Hematopoietic multipotent progenitor cell treated with erythropoietin and hydrocortisone succinate and interleukin-3 and kit ligand, for 6 days (in vitro differentiated cells): ENCODE measurements around the gene EVPLL.
"Not testable (repeated sequence)": the region's sequence is repeated elsewhere in the genome, so short reads cannot be mapped to it uniquely, and the experiment has no call there.

Experiments
- DNase-seq: peaks from one replicate; pipeline ENCODE4 v3.0.0-alpha.2; 2015

Gene EVPLL

DNA sequence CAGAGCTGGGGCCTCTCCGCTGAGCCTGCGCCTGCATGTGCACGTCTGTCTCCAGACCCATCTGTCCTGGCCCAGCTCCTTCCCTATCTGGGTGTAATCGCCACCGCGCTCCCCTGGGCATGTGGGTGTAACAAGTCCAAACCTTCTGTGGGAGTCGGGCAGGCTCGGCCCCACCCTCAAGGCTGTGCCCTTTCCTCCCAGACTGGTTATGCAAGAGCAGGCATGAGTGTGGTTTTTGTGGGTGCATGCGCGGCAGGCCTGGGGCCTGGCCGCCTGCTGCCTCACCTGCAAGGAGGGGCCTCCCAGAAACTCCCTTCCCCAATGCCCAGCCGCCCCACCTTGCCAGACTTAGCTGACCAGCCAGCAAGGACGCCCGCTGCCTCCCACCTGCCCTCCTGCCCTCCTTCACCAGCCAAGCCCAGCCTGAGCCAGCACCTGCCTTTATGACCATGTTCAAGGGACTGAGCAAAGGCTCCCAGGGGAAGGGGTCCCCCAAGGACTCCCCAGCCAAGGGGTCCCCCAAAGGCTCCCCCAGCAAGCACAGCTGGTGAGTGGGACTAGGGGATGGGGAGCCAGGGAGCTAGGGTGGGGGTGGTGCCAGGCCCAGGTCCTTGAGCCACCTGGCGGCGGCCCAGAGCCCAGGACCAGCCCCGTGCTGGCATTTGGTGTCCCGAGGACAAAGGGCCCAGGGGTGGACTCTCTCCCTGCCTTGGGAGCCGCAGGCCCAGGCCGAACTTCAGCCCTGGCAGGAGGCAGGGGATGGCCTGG is at the start of gene EVPLL:
EVPLL (plus strand) TSS at position 342 of the 768 bp plus-strand sequence. CDS start 3,160 bp downstream, outside the sequence.
- peak; percentile 92 for DNase-seq

- no peak for DNase-seq
These were observed 48.9 kb upstream of the EVPLL start for GRCh38 chr17:18328643-18329204.

DNA sequence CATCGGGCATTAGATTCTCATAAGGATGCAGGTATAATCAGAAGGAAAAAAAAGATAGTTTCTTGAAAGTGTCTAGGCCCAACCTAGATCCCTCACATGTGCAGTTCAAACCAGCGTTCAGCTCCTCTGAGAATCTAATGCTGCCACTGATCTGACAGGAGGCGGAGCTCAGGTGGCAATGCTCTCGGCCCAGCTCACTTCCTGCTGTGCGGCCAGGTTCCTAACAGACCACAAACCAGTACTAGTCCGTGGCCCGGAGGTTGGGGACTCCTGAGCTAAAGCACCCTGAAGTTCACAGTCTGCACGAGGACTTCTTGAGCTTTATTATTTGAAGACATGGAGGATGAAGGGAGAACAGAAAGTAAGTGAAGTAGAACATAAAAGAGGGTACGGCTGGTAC is 45.7 kb upstream of the EVPLL start:
- DNase-seq = no peak

DNA sequence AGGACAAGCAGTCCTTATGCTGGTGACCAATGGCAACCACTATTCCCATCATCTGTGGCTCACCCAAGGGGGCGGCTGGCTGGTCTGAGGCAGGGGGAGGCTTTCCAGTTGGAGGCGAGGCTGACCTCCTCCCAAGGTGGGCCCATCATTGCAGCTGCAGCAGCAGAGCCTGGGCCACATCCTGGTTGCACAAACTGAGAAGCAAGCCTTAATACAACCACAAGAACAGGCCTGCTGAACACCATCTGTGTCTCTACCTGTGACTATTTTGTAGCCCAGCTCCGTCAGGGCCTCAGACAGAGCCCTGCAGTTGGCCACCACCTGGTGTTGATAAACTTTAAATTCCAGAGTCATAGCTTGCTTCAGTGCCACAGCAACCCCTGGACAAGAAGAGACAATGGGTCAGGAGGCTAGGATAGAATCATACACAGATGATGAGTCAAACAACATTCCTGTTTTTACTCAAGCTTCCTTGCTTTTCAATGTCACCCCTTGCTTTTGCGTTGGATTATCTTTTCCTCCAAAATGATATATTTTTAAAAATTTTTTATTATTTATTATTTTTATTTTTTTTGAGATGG is 44.6 kb upstream of the EVPLL start:
- DNase-seq = no peak

DNA sequence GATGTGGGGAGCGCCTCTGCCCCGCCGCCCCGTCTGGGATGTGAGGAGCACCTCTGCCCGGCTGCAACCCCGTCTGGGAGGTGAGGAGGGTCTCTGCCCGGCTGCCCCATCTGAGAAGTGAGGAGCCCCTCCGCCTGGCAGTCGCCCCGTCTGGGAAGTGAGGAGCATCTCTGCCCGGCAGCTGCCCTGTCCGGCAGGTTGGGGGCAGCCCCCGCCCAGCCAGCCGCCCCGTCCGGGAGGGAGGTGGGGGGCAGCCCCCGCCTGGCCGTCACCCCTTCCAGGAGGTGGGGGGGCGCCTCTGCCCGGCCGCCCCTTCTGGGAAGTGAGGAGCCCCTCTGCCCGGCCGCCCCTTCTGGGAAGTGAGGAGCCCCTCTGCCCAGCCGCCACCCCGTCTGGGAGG is 39.4 kb upstream of the EVPLL start:
- DNase-seq = not testable (repeated sequence)

GRCh38 chr17:18339933-18340332 is 37.6 kb upstream of the EVPLL start:
- DNase-seq = no peak

GRCh38 chr17:18344021-18344420 is 33.6 kb upstream of the EVPLL start:
- DNase-seq = no peak

DNA sequence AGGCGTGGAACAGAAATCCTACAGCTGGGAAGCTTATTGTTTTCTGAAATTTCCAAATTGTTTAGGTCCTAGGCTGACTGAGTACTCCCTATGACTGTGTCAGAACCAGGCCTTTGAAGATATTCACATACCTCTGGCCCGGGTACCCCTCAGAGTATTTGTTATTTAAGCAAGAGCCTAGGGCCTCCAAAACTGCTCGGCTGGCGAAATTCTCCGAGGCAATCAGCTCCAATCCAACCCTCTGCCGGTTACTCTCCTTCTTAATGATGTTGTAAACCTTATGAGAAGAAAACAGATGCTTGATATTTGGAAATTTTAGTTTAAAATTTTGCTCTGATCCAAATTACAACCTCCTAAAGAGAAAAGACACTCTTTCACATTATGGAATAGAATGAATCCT is 24.0 kb upstream of the EVPLL start:
- DNase-seq = no peak

DNA sequence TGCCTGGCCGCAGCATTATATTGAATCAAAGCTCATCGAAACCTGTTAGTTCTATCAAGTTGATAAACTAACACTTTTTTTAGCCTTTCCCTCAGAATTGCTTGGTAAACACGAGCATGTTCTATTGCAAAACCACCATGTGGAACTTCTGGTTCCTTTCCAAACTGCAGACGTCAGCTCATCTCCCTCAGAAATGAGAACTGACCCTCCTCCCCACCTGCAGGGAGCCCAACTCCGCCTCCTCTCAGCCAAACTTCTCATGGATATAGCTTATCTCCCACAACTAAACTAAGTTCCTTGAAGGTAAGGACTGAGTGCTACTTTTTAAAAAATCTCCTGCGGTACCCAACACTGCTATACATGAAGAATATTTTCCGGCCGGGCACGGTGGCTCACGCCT is 21.0 kb upstream of the EVPLL start:
- DNase-seq = no peak

GRCh38 chr17:18360518-18360917 is 17.1 kb upstream of the EVPLL start:
- no peak for DNase-seq

DNA sequence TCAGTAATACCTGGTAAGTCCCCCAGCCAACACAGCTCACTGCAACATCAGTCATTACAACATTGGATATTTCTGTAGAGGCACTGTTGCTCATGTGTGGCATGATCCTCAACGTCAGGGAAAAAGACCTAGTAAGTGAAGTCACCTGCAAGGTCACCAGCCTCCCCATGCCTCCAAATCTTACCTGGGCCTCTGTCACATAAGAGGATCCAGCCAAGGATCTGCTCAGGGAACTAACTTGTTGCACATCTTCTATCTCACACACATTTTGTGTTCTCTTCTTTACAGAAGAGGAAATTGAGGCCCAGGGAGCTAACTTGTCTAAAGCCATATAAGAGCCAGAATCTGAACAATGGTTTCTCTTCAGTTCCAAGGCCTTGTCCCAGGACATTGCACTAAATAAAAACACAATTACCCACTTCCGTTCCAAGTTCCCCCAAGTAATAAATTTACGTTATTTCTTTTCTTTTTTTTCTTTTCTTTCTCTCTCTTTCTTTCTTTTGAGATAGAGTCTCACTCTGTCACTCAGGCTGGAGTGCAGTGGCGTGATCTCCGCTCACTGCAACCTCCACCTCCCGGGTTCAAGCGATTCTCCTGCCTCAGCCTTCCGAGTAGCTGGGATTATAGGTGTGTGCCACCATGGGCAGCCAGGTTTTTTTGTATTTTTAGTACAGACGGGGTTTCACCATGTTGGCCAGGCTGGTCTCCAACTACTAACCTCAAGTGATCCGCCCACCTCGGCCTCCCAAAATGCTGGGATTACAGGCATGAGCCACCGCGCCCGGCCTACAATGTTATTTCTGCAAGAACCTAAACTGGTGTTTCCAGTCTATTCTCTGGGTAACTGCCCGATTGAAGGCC is 15.5 kb upstream of the EVPLL start:
- no peak for DNase-seq

DNA sequence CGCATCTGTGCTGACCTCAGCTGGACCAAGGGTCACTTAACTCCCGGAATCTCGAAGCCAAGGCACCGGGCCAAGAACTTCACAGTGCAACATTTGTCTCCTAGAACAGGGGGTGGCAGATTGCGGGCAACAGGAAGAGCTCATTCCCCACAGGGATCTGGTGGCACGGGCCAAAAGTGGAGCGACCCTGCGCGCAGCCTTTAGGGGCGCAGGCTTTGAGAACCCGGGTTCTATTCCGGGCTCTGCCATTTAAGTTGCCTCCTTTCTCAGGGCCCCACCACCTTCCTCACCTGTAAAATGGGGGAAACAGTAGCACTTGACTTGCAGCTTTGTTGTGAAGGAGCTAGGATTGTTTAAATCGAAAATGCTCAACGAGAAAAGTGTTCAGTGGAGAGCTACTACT is 14.9 kb upstream of the EVPLL start:
- DNase-seq = peak; percentile 62

DNA sequence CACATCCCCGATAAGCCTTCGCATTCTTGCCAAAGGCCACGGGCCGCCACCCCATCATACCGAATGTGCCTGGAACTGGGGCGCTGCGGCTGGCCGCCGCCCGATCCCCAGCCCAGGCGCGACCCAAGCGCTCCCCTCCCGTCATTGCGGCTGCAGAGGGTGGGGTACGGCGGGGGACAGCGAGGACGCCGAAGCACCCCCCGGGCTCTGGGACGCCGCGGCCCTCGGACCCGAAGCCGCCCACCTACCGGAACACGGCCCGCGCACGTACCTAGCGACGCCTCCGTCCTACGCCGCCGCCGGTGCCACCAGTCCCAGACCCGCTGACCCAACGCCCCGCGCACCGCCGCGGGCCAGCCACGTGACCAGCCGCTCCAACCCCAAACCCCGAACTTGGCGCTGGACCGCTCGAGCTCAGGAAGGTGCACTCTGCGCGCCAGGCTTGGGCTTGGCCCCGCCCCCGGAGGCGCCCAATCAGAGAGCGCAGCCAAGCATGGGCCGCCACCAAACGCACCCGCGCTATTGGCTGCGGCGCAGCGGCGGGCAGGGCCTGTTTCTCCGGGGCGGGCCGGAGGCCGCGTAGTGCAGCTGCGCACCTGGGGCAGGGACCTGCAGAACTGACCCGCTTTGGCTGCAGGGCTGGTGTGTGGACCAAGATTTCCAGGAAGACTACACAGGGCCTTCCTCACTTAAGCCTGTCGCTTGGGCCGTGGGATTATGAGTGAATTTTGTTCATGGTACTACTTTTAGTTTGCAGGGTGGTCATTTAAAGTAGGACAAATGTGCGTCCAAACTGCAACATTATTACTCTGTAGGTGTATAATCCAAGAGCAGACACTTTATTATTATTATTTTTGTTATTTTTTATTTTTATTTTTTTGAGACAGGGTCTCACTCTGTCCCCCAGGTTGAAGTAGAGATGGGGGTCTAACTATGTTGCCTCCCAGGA is 14.2 kb upstream of the EVPLL start, which contains the start of gene SHMT1:
SHMT1 (minus strand) TSS at position 450 of the 949 bp plus-strand sequence. CDS start 7,569 bp downstream, outside the sequence.
- peak; percentile 97 for DNase-seq

DNA sequence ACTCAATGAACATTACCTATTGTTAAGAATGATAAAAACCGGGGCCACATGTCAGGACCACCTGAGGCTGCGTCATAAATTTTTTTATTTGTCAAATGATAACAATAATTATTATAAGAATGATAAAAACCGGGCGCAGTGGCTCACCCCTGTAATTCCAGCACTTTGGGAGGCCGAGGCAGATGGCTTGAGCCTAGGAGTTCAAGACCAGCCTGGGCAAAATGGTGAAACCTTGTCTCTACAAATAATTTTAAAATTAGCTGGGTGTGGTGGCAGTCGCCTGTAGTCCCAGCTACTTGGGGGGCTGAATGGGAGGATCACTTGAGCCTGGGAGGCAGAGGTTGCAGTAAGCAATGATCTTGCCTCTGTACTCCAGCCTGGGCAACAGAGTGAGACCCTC is 13.4 kb upstream of the EVPLL start:
- DNase-seq = no peak

- DNase-seq = peak; percentile 58
These were observed 8.6 kb upstream of the EVPLL start for GRCh38 chr17:18368946-18369345.

- no peak for DNase-seq
These were observed 6.8 kb upstream of the EVPLL start for GRCh38 chr17:18370761-18371160.

DNA sequence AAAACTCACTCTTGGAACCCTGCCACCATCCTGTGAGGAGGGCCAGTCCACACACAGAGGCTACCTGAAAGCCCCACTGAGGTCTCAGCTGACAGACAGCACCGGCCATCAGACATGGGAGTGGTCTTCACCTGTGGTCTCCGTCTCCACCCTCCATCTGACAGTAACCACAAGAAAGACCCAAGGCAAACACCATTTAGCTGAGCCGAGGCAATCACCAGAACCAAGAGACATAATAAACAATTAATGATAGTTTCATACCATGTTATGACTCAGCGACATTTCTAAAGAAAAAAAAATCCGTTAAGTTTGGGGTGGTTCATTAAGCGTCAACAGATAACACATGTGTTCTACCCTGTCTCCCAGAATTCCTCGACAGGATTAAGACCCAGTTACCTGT is 6.1 kb upstream of the EVPLL start:
- DNase-seq = peak; percentile 49

DNA sequence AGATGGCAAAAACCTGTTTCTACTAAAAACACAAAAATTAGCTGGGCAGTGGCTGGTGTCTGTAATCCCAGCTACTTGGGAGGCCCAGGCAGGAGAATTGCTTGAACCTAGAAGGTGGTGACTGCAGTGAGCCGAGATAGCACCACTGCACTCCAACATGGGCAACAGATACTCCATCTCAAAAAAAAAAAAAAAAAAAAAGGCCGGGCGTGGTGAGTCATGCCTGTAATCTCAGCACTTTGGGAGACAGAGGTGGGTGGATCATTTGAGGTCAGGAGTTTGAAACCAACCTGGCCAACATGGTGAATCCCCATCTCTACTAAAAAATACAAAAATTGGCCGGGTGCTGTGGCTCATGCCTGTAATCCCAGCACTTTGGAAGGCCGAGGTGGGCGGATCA is 4.4 kb upstream of the EVPLL start:
- peak; percentile 54 for DNase-seq

DNA sequence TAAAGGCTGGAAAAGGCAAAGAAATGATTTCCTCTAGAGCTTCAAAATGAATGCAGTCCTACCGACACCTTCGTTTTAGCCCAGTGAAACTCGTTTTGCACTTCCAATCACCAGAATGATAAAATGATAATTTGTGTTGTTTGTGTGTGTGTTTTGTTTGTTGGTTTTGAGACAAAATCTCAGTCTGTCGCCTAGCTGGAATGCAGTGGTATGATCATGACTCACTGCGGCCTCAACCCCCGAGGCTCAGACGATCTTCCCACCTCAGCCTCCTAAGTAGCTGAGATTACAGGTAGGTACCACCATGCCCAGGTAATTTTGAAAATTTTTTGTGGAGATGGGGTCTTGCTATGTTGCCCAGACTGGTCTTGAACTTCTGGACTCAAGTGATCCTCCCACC is 3.4 kb upstream of the EVPLL start:
- no peak for DNase-seq

DNA sequence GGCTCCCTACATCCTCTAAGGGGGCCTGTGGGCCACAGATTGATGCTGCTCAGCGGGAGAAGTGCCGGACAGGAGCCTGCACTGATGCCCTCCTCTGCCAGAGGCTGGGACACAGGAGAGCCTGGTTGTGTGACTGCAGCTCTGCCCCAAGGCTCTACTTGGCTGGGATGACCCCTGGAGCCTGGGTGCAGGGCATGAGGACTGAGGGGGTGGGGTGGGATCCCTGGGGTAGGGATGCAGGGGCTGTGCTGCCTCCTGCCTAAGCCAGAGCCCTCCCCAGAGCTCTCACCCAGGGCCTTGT is 577 bp downstream of the EVPLL start:
- no peak for DNase-seq

DNA sequence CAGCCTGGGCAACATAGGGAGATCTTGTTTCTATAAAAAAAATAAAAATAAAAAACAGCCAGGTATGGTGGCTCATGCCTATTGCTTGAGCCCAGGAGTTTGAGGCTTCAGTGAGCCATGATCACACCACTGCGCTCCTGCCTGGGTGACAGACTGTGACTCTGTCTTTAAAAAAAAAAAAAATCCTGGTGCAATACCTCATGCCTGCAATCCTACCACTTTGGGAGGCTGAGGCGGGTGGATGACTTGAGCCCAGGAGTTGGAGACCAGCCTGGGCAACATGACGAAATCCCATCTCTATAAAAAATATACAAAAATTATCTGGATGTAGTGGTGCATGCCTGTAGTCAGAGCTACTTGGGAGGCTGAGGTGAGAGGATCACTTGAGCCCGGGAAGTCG is 1.0 kb downstream of the EVPLL start:
- not testable (repeated sequence) for DNase-seq
